Upper lobe of left lung (tissue), 6 donors: ENCODE data around the gene NUP153. TPM values are rescaled to one million over a fixed set of nuclear protein-coding genes. Genes with fewer than 3 reads are reported as not detected.

Experiments used
- ATAC-seq, 2 donors: fragments of 200-7000 bp; cut with Tn5 transposase; one replicate each; pipeline ENCODE4 v1.9.1; 2022; ENCODE audit warnings: mild to moderate bottlenecking in 2 of 2, moderate library complexity in 2 of 2; ENCODE audit not compliant: low FRiP score in 2 of 2
- DNase-seq, 2 donors: peaks; one replicate each; pipeline ENCODE4 v3.0.0-alpha.2; 2019 to 2020
- H3K27ac ChIP-seq, 4 donors: fragments of 200-600 bp; sonication (generic); one replicate each; pipeline ENCODE4 v1.5.1; 2016 to 2019
- H3K27me3 ChIP-seq, 4 donors: fragments of 200-600 bp; sonication (generic); one replicate each; pipeline ENCODE4 v1.5.1; 2017 to 2019
- H3K36me3 ChIP-seq, 4 donors: fragments of 200-600 bp; sonication (generic); one replicate each; pipeline ENCODE4 v1.5.1; 2016 to 2019
- H3K4me1 ChIP-seq, 4 donors: fragments of 200-600 bp; sonication (generic); one replicate each; pipeline ENCODE4 v1.5.1; 2018 to 2019
- H3K4me3 ChIP-seq, 4 donors: fragments of 200-600 bp; sonication (generic); one replicate each; pipeline ENCODE4 v1.5.1; 2017 to 2019; ENCODE audit warnings: mild to moderate bottlenecking in 2 of 4, moderate library complexity in 1 of 4
- H3K9me3 ChIP-seq, 4 donors: fragments of 200-600 bp; sonication (generic); one replicate each; pipeline ENCODE4 v1.5.1; 2018 to 2019
- EP300 ChIP-seq, 4 donors: sonication (generic); formaldehyde crosslinking; IDR thresholded peaks; one replicate each; pipeline ENCODE4 v1.5.1; 2017; ENCODE audit warnings: antibody characterized with exemption in 4 of 4, control low read depth in 2 of 4
- POLR2A ChIP-seq, 4 donors: fragments of 450-650 bp; IDR thresholded peaks; one replicate each; pipeline ENCODE4 v1.5.1; 2016 to 2017; ENCODE audit warnings: antibody characterized with exemption in 4 of 4, mild to moderate bottlenecking in 2 of 4
- POLR2AphosphoS5 ChIP-seq, 2 donors: sonication (generic); formaldehyde crosslinking; IDR thresholded peaks; one replicate each; pipeline ENCODE4 v1.5.1; 2017; ENCODE audit warnings: antibody characterized with exemption in 2 of 2
- WGBS, 2 donors: methylation state at CpG; one replicate each; pipeline ENCODE4 v1.1.5; 2017 to 2018; 5-methylcytosine and 5-hydroxymethylcytosine counted together
- total RNA-seq, 6 donors: library from RNA; depleted of rRNA in 4 of 6; stranded (reverse); fragments of >200 nt in 4 of 6; gene quantifications; one replicate each; pipeline versions ENCODE4 v1.1.0 to v1.2.1, GENCODE V29; 2016 to 2021
- TF ChIP-seq, protein P1 (sequence below), 6 experiments: fragments of 450-650 bp in 4 of 6; fragments of 200-600 bp in 2 of 6; sonication (generic) in 2 of 6; IDR thresholded peaks; one replicate each; pipeline ENCODE4 v1.5.1; 2016 to 2019; ENCODE audit warnings: antibody characterized with exemption in 6 of 6
- donor health status: DM: no; HTN: no; CAD: no; lungs with moderate emphysema.
- donor health status: DM: no; HTN: yes; CAD: no; lungs with severe emphysema.

The NUP153 gene
- total RNA-seq, 6 donors from 2014 or later = 16.9 to 43.8 (median 29.0) TPM

GRCh38 chr6:17656644-17657043 is 50.1 kb downstream of the NUP153 start:
- peaks cover 8 to 76% (median 20%) of the 10 kb centered on the region in 4 donors for H3K36me3 ChIP-seq
- no peaks in the 10 kb centered on the region for H3K4me1 ChIP-seq
- H3K27me3 ChIP-seq = no peaks in the 10 kb centered on the region
- no peak overlapping the region for H3K27ac ChIP-seq
- DNase-seq (no peak), ATAC-seq (no peak)
- no peak overlapping the region for H3K4me3 ChIP-seq
- TF ChIP-seq, protein P1, sequence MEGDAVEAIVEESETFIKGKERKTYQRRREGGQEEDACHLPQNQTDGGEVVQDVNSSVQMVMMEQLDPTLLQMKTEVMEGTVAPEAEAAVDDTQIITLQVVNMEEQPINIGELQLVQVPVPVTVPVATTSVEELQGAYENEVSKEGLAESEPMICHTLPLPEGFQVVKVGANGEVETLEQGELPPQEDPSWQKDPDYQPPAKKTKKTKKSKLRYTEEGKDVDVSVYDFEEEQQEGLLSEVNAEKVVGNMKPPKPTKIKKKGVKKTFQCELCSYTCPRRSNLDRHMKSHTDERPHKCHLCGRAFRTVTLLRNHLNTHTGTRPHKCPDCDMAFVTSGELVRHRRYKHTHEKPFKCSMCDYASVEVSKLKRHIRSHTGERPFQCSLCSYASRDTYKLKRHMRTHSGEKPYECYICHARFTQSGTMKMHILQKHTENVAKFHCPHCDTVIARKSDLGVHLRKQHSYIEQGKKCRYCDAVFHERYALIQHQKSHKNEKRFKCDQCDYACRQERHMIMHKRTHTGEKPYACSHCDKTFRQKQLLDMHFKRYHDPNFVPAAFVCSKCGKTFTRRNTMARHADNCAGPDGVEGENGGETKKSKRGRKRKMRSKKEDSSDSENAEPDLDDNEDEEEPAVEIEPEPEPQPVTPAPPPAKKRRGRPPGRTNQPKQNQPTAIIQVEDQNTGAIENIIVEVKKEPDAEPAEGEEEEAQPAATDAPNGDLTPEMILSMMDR (IDR thresholded peaks at IDR 0.05) = no peak
- TF ChIP-seq POLR2A (IDR thresholded peaks at IDR 0.05) (no peak), POLR2AphosphoS5 (IDR thresholded peaks at IDR 0.05) (no peak), EP300 (IDR thresholded peaks at IDR 0.05) (no peak)
- H3K9me3 ChIP-seq = no peaks in the 10 kb centered on the region
- WGBS, 2 donors = 56 to 87% methylated on average over 2 to 3 of the region's 3 CpGs

GRCh38 chr6:17656092-17656491 is 50.6 kb downstream of the NUP153 start:
- H3K4me3 ChIP-seq = no peak overlapping the region
- TF ChIP-seq POLR2A (IDR thresholded peaks at IDR 0.05) (no peak), EP300 (IDR thresholded peaks at IDR 0.05) (no peak), POLR2AphosphoS5 (IDR thresholded peaks at IDR 0.05) (no peak)
- TF ChIP-seq, protein P1 (IDR thresholded peaks at IDR 0.05) = no peak
- no peaks in the 10 kb centered on the region for H3K4me1 ChIP-seq
- H3K9me3 ChIP-seq = no peaks in the 10 kb centered on the region
- no peak overlapping the region for H3K27ac ChIP-seq
- DNase-seq = no peak
- H3K27me3 ChIP-seq = no peaks in the 10 kb centered on the region
- H3K36me3 ChIP-seq = peaks cover 5 to 76% (median 15%) of the 10 kb centered on the region in 4 donors
- WGBS, 2 donors = 93 to 100% methylated on average over 1 of the region's 1 CpG
- no peak for ATAC-seq

DNA sequence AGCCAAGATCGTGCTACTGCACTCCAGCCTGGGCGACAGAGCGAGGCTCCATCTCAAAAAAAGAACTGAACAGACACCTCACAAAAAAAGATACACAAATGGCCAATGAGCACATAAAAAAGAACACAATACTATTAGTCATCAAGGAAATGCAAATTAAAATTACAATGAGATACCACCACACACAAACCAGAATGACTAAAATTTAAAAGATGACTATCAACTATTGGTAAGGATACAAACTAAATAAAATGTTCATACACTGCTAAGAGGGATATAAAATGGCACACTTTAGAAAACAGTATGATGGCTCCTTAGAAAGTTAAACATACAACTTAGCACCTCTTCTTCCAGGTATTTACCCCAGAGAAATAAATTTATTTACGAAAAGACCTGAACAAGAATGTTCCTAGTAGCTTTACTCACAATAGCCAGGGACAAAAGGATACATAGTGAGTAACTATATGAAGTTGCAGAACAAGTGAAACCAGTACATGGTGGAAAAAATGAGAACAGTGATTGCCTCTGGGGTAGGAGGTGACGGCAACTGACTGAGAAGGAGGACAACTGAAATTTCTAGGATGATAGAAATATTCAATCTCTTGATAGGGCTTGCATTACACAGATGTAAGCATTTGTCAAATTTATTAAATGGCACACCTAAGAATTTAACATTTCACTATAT is 53.4 kb downstream of the NUP153 start:
- Histone ChIP-seq H3K36me3 (peaks cover 0 to 75% (median 10%) of the 10 kb centered on the region in 4 donors), H3K9me3 (no peaks in the 10 kb centered on the region), H3K27ac (no peak overlapping the region), H3K27me3 (no peaks in the 10 kb centered on the region), H3K4me1 (peaks cover 0 to 4% (median 0%) of the 10 kb centered on the region in 4 donors), H3K4me3 (no peak overlapping the region)
- DNase-seq = no peak
- ATAC-seq = no peak
- TF ChIP-seq POLR2A (IDR thresholded peaks at IDR 0.05) = no peak
- TF ChIP-seq, protein P1 (IDR thresholded peaks at IDR 0.05) = no peak
- no peak for TF ChIP-seq EP300 (IDR thresholded peaks at IDR 0.05)
- TF ChIP-seq POLR2AphosphoS5 (IDR thresholded peaks at IDR 0.05) = no peak
- WGBS, 2 donors = 75 to 77% methylated on average over 5 of the region's 5 CpGs

GRCh38 chr6:17650656-17651309 is 55.9 kb downstream of the NUP153 start:
- Histone ChIP-seq H3K27ac (no peak overlapping the region), H3K4me1 (peaks cover 0 to 4% (median 0%) of the 10 kb centered on the region in 4 donors), H3K4me3 (no peak overlapping the region), H3K36me3 (peaks cover 4 to 81% (median 26%) of the 10 kb centered on the region in 4 donors), H3K9me3 (no peaks in the 10 kb centered on the region), H3K27me3 (no peaks in the 10 kb centered on the region)
- DNase-seq (no peak), ATAC-seq (no peak)
- 87 to 92% methylated on average over 3 of the region's 3 CpGs for WGBS, 2 donors
- TF ChIP-seq EP300 (IDR thresholded peaks at IDR 0.05) = no peak
- TF ChIP-seq, protein P1 (IDR thresholded peaks at IDR 0.05) = no peak
- no peak for TF ChIP-seq POLR2AphosphoS5 (IDR thresholded peaks at IDR 0.05)
- no peak for TF ChIP-seq POLR2A (IDR thresholded peaks at IDR 0.05)
